ENCODE measurements around the gene PCDHGB1.
"Not testable (repeated sequence)": the region's sequence is repeated elsewhere in the genome, so short reads cannot be mapped to it uniquely, and the experiment has no call there.

PCDHGB1 gene

DNA sequence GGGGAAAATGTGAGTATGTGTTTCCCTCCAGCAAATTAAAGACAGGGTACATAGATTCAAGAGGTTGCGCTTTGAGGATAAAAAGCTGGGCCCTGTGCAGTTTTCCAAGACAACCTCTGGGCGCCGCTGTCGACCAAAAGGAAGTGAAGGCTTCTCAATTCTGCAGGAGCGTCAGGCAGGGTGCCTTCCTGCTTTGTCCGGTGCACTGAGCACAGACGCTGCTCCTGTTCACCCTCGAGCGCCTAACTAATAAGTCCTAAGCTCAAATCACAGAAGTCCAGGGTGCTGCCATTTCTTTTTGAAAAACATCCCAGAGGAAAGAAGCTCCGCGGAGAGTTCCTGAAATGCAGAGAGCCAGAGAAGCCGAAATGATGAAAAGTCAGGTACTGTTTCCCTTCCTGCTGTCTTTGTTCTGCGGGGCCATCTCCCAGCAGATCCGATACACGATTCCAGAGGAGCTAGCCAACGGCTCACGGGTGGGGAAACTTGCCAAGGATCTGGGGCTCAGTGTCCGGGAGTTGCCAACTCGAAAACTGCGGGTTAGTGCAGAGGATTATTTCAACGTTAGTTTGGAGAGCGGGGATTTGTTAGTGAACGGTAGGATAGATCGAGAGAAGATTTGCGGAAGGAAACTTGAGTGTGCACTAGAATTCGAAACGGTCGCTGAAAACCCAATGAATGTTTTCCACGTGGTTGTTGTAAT is at the start of gene PCDHGB1:
Gene PCDHGB1, plus strand, starts transcription at position 183 of the 703 bp plus-strand sequence. Its CDS starts 162 bp downstream, at position 345.
- peak; percentile 74 for DNase-seq (ENCODE audit: low spot score)

DNA sequence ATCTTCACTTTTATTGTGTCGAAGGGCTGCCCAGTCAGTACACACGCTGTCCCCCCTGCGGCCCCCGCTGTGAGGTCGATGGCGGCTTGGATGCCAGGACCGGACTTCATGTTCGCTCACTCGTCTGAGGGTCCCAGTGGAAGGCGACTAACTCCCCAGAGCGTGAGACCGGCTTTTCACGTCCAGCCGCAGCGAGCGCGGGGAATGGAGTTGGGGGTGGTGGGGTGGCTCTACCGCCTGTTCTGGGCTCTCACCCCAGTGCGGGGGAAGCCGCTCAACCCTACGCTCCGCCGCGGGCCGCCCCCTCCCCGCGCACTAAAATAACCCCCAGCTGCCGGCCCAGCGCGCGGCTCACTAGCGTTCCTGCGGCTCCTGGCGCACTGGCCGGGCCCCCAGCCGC is 46.1 kb upstream of the PCDHGB1 start, which contains the start of gene SLC25A2:
Gene SLC25A2, minus strand, starts transcription at position 294 of the 400 bp plus-strand sequence. Its CDS starts 184 bp downstream, at position 110.
- no peak for DNase-seq (ENCODE audit: low spot score)

DNA sequence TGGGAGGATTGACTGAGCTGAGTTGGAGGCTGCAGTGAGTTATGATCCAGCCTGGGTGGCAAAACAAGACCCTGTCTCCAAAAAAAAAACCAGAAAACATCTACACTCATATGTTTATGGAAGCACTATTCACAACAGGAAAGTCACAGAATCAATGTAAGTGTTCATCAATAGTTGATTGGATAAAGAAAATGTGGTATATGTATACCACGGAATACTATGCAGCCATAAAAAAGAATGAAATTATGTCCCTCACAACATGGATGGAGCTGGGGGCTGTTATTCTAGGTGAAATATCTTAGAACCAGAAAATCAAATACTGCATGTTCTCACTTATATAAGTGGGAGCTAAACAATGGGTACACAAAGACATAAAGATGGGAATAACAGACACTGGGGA is 43.3 kb upstream of the PCDHGB1 start:
- DNase-seq (ENCODE audit: low spot score): no peak

DNA sequence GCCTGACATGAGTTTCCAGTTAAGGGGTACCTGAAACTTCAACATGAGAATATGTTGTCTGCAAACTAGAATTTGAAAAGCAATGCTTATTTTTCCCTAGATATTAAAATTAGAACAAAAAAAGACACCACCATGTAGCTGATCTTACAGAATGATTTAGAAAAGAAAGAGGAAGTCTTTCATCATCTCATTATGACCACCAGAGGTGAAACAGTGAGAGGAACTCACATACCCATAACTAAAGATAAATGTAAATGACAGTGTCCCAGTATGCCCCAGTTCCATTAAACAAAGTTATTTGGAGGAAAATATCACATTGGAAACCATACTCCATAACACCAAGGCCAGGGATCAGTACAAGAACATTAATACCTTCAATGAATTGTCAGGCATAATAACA is 36.2 kb upstream of the PCDHGB1 start:
- DNase-seq (ENCODE audit: low spot score): no peak

DNA sequence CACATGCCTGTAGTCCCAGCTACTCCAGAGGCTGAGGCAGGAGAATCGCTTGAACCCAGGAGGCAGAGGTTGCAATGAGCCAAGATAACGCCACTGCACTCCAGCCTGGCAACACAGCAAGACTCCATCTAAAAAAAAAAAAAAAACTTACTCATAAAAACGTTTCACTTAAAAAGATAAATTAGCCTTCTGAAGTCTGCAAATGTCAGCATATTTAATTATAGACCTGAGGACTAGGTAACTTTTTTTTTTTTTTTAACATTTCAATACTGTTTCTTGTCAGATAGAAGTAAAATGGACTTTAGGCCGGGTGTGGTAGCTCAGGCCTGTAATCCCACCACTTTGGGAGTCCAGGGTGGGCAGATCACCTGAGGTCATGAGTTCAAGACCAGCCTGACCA is 32.9 kb upstream of the PCDHGB1 start:
- not testable (repeated sequence) for DNase-seq (ENCODE audit: low spot score)

DNA sequence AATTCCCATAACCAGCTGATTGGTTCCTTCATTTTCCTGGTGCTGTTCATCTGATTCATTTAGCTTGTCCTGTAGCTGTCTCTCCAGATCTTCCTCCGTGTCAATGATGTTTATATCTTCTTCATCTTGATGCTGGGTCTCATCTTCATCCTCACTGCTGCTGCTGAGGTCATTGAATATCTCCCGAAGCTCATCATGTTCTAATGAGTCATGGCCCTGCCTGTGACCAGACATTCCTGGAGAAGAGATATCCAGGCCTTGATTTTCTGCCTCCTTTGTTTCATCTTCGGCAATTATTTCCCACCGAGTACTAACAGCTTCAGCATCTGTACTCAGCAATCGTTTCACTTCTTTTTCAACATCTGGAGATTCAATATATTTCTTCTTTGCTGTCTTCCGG is 30.7 kb upstream of the PCDHGB1 start:
- no peak for DNase-seq (ENCODE audit: low spot score)

DNA sequence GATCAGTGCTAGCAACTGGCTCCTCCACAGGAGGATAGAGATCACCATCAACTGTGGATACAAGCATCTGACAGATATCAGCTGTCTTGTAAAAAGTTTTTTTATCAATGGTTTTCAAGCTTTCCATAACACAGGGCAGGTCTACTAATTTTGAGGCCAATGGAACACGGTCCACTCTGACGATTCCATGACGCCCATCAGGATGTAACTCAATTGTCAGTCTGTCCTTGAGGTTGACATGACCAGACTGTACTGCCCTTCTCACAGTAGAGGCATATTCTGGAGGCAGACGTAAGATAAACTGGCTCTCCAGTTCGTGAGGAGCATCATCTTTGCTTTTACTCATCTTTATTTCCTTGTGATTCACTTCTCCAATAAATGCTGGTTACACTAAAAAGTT is 30.2 kb upstream of the PCDHGB1 start:
- no peak for DNase-seq (ENCODE audit: low spot score)

DNA sequence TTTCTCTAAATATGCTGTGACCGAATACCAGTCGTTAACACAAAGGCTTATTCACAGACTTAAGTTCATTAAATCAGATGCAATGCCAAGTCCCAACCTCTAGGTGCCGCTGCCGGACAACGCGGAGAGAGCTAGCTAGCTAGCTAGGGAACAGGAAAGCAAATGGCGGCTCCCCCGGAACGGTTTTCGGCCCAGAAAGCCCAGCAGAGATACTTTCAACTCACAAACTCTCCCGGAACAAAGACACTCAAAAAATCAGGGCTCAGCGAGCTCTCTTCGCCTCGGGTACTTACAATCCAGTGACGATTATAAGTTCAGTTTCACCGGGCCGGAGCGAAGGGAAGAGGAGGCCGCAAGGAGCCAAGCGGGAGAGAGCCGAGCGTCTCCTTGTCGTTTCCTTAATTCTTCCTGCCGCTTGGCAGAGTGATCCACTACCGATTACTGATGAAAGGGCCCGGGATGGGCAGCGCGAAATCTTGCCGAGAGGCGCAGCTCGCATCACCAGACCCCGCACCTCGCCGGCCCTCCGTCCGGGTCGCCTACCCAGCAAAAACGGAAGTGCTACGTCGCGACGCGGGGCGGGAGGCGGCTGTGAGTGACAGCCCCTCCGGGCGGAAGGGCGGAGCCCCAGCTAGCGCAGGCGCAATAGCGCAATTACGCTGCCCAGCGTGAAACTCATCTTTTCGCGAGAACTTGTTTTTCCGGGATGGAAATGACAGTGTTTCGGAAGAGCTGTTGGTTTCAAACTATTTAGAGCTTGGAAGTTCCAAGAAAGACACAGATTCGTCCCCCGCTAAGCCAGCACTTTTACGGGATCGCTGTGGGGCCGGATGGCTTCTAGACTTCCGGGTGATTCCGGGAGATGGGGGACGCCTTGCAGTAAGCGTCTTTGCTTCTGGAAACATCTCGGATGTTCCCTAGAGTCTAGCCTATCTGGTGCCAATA is 29.4 kb upstream of the PCDHGB1 start, which contains the start of gene TAF7:
Gene TAF7, minus strand, starts transcription at position 560 of the 945 bp plus-strand sequence. CDS start 740 bp downstream, outside the sequence.
- DNase-seq (ENCODE audit: low spot score): peak; percentile 94

DNA sequence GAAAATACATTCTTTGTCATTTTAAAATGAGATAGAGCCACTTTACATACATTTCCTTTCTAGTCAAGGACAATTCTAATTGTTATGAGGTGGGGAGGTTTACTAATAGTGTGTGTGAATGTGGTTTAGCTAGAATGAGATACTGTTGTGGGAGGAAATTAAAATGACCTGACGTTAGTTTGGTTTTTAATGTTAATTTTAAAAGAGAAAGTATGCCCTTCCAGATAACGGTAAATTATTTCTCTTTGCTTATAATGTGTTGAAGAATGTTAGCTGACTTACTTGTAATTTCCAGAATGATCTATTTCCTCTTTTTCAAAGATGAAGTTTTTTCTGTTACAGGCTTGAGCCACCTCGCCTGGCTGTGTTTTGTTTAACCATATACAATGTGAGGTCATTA is 27.6 kb upstream of the PCDHGB1 start:
- DNase-seq (ENCODE audit: low spot score): no peak

DNA sequence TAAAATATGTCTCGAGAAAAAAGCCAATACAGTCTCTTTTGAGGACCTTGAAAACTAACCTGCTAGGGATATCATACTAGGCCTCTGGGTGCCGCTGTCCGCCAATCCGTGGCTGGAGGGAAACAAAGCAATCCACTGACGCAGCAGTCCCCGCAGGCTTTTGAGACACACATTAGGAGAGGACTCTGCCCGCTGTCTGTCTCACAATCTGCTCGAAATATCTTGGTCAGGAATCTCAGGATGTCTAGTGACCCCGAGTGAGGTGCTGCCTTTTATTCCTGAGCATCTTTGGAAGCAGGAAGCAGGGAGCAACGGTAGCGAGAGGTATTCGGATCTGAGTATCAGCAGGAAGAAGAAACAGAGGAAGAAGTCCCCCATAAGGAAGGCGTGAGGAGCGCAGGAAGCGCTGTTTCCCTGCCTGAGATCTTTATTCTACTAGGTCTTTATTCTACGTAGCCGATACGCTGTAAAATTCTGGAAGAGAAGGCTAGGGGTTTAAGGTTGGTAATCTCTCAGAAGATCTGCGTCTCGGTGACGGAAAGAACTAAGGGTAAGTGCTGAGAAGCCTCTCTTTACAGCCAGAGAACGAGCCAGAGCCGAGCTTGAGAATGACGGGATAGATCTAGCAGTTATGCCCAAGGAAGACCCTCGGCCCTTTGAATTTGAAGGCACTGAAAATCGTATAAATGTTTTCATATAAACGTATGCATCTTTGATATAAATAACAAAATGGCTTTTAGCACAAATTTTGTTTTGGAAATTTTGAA is 23.6 kb upstream of the PCDHGB1 start:
- peak; percentile 77 for DNase-seq (ENCODE audit: low spot score)

DNA sequence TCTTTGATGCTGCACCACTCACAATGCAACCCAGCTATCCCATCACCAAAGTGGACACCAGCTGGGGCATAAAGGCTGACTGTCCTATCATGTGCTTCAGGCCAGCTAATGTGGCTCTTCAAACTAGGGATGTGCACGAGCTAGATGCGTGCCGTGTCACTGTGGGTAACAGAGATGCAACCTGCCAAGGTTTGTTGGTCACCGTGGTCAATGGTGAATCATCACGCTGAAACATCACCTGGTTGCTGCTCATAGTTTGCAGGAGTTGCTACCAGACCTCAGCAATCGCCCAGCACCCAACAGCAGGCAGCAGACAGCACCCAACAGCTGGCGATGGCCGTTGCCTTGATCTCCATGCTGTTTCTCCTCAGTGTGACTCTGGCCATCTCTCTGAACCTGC is 21.7 kb upstream of the PCDHGB1 start:
- peak; percentile 60 for DNase-seq (ENCODE audit: low spot score)

DNA sequence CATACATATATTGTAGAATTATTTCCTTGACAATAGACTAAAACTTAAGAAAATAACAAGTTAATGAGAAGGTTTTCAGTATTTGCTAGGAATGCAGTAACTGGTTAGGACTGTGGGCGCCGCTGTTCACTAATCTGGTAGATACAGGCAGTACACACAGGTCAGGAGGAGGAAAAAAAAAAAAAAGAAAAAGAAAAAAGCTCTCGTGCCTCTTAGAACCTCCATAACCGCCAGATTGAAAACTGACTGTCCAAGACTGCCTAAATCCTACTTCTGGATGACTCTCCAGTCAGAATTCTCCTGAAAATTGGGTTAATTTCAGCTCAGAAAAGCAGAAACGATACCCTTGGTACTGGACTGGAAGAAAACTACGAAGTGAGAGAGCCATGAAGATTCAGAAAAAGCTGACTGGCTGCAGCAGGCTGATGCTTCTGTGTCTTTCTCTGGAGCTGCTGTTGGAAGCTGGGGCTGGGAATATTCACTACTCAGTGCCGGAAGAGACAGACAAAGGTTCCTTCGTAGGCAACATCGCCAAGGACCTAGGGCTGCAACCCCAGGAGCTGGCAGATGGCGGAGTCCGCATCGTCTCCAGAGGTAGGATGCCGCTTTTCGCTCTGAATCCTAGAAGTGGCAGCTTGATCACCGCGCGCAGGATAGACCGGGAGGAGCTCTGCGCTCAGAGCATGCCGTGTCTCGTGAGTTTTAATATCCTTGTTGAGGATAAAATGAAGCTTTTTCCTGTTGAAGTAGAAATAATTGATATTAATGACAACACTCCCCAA is 19.4 kb upstream of the PCDHGB1 start, which contains the start of gene PCDHGA1:
Gene PCDHGA1, plus strand, starts transcription at position 216 of the 782 bp plus-strand sequence.
- DNase-seq (ENCODE audit: low spot score): peak; percentile 59

DNA sequence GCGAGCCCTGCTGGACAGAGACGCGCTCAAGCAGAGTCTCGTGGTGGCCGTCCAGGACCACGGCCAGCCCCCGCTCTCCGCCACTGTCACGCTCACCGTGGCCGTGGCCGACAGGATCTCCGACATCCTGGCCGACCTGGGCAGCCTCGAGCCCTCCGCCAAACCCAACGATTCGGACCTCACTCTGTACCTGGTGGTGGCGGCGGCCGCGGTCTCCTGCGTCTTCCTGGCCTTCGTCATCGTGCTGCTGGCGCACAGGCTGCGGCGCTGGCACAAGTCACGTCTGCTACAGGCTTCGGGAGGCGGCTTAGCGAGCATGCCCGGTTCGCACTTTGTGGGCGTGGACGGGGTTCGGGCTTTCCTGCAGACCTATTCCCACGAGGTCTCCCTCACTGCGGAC is 17.3 kb upstream of the PCDHGB1 start:
- not testable (repeated sequence) for DNase-seq (ENCODE audit: low spot score)

DNA sequence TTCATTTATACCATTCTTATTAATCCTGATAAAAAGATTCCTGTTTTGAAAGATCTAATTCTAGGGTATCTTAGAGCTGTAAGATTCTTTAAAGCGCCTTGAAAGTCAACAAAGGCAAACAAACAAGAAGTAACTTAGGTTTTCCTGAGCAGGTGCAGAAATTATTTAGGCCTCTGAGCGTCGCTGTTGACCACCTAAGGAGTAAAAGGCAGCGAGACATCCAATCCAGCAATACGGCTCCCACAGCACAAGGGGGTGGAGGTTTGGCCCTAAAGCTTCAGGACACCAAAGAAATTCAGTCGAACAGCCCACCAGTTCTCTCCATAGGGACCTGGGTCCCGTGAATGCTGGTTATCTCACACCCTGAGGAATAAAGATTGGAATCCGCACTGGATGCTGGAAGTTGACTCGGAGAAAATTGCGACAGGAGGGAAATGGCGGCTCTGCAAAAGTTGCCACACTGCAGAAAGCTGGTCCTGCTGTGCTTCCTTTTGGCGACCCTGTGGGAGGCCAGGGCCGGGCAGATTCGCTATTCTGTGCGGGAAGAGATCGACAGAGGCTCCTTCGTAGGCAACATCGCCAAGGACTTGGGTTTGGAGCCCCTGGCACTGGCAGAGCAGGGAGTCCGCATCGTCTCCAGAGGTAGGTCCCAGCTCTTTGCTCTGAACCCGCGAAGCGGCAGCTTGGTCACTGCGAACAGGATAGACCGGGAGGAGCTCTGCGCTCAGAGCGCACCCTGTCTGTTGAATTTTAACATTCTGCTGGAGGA is 11.2 kb upstream of the PCDHGB1 start, which contains the start of gene PCDHGA2:
Gene PCDHGA2, plus strand, starts transcription at position 223 of the 769 bp plus-strand sequence.
- DNase-seq (ENCODE audit: low spot score): peak; percentile 59

DNA sequence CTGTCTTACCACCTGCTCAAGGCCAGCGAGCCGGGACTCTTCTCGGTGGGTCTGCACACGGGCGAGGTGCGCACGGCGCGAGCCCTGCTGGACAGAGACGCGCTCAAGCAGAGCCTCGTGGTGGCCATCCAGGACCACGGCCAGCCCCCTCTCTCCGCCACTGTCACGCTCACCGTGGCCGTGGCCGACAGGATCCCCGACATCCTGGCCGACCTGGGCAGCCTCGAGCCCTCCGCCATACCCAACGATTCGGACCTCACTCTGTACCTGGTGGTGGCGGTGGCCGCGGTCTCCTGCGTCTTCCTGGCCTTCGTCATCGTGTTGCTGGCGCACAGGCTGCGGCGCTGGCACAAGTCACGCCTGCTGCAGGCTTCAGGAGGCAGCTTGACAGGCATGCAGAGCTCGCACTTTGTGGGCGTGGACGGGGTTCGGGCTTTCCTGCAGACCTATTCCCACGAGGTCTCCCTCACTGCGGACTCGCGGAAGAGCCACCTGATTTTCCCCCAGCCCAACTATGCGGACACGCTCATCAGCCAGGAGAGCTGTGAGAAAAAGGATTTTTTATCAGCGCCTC is 9.0 kb upstream of the PCDHGB1 start:
- not testable (repeated sequence) for DNase-seq (ENCODE audit: low spot score)

DNA sequence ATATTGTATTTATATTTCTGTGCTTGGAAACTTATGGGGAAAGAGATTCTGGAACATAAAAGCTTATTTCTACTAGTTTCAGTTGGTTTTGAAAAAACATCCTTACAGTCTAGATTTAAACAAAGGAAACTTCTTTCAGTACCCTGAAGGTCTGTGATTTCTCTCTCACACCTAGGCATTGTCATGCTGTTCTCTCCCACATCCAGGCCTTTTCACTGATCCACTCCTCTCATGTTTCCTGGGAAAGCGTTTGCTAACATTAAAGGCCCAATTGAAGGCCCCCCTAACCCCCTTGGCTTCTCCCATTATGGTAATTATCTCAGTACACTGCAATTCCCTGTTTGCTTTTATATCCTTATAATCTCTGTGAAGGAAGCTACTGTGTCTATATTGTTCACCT is 7.1 kb upstream of the PCDHGB1 start:
- DNase-seq (ENCODE audit: low spot score): no peak

DNA sequence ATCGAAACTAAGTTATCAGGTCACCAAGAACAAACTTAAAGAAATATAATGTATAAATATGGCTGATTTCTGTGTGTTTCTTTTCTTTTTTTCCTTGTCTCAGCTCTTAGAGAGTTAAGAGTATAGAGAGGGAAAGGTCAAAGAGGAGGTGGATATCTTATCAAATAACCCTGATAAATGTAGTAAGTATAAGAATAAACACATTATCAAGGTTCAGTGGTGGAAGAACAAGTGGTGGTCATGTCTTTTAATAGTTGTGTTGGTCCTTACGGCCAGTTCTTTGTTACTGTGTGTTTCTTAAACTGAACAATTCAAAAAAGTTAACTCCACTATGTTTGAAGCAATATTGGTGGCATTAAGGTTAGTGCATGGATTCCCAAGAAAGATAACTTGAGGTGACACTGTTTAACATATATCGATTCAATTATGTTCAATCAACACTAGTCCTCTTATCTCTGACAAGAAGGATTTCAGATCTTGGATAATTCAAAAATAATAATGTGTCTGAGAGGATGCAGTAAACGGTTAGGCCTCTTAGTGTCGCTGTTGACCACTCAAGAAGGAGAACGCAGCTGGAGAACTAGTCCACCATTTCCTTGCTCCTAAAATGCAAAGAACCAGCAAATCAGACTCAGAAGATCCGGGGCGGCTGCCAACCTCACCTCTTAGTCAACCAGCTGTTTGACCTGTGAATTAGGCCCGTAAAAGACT is 6.5 kb upstream of the PCDHGB1 start, which contains the start of gene PCDHGA3:
Gene PCDHGA3, plus strand, starts transcription at position 588 of the 711 bp plus-strand sequence. CDS start 205 bp downstream, outside the sequence.
- DNase-seq (ENCODE audit: low spot score): peak; percentile 44

DNA sequence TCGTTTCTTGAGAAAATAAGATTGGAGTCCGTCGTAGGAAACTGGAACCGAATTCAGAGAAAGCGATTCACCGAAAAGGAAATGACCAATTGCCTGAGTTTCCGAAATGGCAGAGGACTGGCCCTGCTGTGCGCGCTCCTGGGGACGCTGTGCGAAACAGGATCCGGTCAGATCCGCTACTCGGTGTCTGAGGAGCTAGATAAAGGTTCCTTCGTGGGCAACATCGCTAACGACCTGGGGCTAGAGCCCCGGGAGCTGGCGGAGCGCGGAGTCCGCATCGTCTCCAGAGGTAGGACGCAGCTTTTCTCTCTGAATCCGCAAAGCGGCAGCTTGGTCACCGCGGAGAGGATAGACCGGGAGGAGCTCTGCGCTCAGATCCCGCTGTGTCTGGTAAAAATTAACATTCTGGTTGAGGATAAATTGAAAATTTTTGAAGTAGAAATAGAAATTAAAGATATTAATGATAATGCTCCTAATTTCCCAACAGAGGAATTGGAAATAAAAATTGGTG is 5.9 kb upstream of the PCDHGB1 start:
- DNase-seq (ENCODE audit: low spot score): no peak

DNA sequence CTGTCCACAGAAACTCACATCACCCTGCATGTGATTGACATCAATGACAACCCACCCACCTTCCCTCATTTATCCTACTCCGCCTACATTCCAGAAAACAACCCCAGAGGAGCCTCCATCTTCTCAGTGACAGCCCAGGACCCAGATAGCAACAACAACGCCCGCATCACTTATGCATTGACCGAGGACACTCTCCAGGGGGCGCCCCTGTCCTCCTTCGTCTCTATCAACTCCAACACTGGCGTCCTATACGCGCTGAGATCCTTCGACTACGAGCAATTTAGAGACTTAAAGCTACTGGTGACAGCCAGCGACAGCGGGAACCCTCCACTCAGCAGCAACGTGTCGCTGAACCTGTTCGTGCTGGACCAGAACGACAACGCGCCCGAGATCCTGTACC is 4.6 kb upstream of the PCDHGB1 start:
- no peak for DNase-seq (ENCODE audit: low spot score)

Data from kidney tubule cell (primary cell).